Right hindlimb (tissue), 1 donor: ENCODE measurements around the gene LRRC57.

Experiments used
- DNase-seq: peaks from one replicate; pipeline ENCODE4 v3.0.0-alpha.2; 2018

LRRC57 gene

GRCh38 chr15:42549741-42550392 is 1.3 kb upstream of the LRRC57 start:
- DNase-seq = no peak

- no peak for DNase-seq
Measured at GRCh38 chr15:42549032-42549491, 469 bp upstream of the LRRC57 start.

- no peak for DNase-seq
Measured at GRCh38 chr15:42547918-42548248, 710 bp downstream of the LRRC57 start.

- DNase-seq = no peak
Measured at GRCh38 chr15:42544853-42545629, 3.6 kb downstream of the LRRC57 start.

GRCh38 chr15:42533246-42533645 is 15.3 kb downstream of the LRRC57 start:
- no peak for DNase-seq

GRCh38 chr15:42528970-42529369 is 19.6 kb downstream of the LRRC57 start:
- no peak for DNase-seq

GRCh38 chr15:42523331-42523730 is 25.3 kb downstream of the LRRC57 start:
- DNase-seq = no peak

GRCh38 chr15:42511007-42511391 is 37.6 kb downstream of the LRRC57 start:
- DNase-seq = no peak

GRCh38 chr15:42510258-42511006 is 38.2 kb downstream of the LRRC57 start:
- no peak for DNase-seq

GRCh38 chr15:42508263-42508690 is 40.3 kb downstream of the LRRC57 start:
- DNase-seq = no peak

GRCh38 chr15:42507514-42507913 is 41.1 kb downstream of the LRRC57 start:
- no peak for DNase-seq

- no peak for DNase-seq
Measured at GRCh38 chr15:42504631-42505030, 44.0 kb downstream of the LRRC57 start.

GRCh38 chr15:42503825-42504224 is 44.8 kb downstream of the LRRC57 start:
- no peak for DNase-seq

GRCh38 chr15:42502477-42502876 is 46.1 kb downstream of the LRRC57 start:
- DNase-seq = no peak

GRCh38 chr15:42499858-42500609 is 48.6 kb downstream of the LRRC57 start:
- no peak for DNase-seq

- DNase-seq = no peak
Measured at GRCh38 chr15:42498212-42499068, 50.2 kb downstream of the LRRC57 start.

GRCh38 chr15:42495361-42496212 is 53.0 kb downstream of the LRRC57 start, which contains the start of gene SNAP23:
SNAP23 (plus strand) TSS chr15:42495634; CDS start chr15:42511847, 16,213 bp downstream.
- peak; percentile 97 for DNase-seq

GRCh38 chr15:42494998-42495360 is 53.6 kb downstream of the LRRC57 start:
- peak; percentile 49 for DNase-seq

GRCh38 chr15:42493679-42494078 is 54.9 kb downstream of the LRRC57 start:
- DNase-seq = no peak

- no peak for DNase-seq
Measured at GRCh38 chr15:42491539-42492225, 56.9 kb downstream of the LRRC57 start.
